B cell (primary cell): ENCODE measurements around the gene ZNF780A. TPM values are rescaled to one million over a fixed set of nuclear protein-coding genes. Genes with fewer than 3 reads are reported as not detected.

Experiments
- ATAC-seq: fragments of 200-7000 bp; cut with Tn5 transposase; one replicate; pipeline ENCODE4 v1.10.0; 2021; ENCODE audit warnings: low read depth, mild to moderate bottlenecking, moderate number of reproducible peaks, moderate library complexity
- CTCF ChIA-PET: fragments of 350-600 bp; sonication (Branson Sonifier 250); formaldehyde crosslinking; loops from one replicate; lab custom pipeline; 2021; ENCODE audit warnings: antibody characterized with exemption, inconsistent platforms; lab: Charles Lee
- POLR2A ChIA-PET: fragments of 350-600 bp; sonication (Branson Sonifier 250); formaldehyde crosslinking; loops from one replicate; lab custom pipeline; 2021; ENCODE audit warnings: antibody characterized with exemption; lab: Charles Lee
- DNase-seq: peaks from one replicate; pipeline ENCODE4 v3.0.0; 2013
- H2AFZ ChIP-seq: 2 replicates; pipeline ENCODE4 v1.6.1; 2012; ENCODE audit warnings: mild to moderate bottlenecking, low read depth, low read length; ENCODE audit not compliant: insufficient read depth, poor library complexity, severe bottlenecking
- H3K27ac ChIP-seq, 2 donors: 1 replicate in 1 of 2; 2 replicates in 1 of 2; pipeline ENCODE4 v1.5.1; 2012 to 2013; ENCODE audit warnings: low read length in 2 of 2, mild to moderate bottlenecking in 2 of 2, moderate library complexity in 1 of 2
- H3K27me3 ChIP-seq, 4 experiments: fragments of 200-600 bp in 1 of 4; sonication (generic) in 1 of 4; replicated peaks in 1 of 4; 1 replicate in 2 of 4; 2 replicates in 2 of 4; pipeline versions ENCODE4 v1.6.1 to v1.7.0; 2013 to 2016; ENCODE audit warnings: low read length in 3 of 4, mild to moderate bottlenecking in 2 of 4, mixed read lengths in 1 of 4, moderate library complexity in 1 of 4; ENCODE audit not compliant: insufficient read depth in 4 of 4, control insufficient read depth in 3 of 4; ENCODE audit errors: control extremely low read depth in 1 of 4
- H3K36me3 ChIP-seq, 2 experiments: replicated peaks in 1 of 2; 1 replicate in 1 of 2; 2 replicates in 1 of 2; pipeline versions ENCODE4 v1.6.1 to v1.7.1; 2013; ENCODE audit warnings: low read length in 1 of 2; ENCODE audit not compliant: insufficient read depth in 2 of 2, control insufficient read depth in 1 of 2; ENCODE audit errors: control extremely low read depth in 1 of 2, extremely low read depth in 1 of 2
- H3K4me1 ChIP-seq, 2 donors: fragments of 200-600 bp in 1 of 2; sonication (generic) in 1 of 2; 1 replicate in 1 of 2; 2 replicates in 1 of 2; pipeline versions ENCODE4 v1.5.1 to v1.6.1; 2013 to 2017; ENCODE audit warnings: low read length in 2 of 2; ENCODE audit not compliant: control insufficient read depth in 2 of 2, insufficient read depth in 2 of 2
- H3K4me2 ChIP-seq: replicated peaks from 2 replicates; pipeline ENCODE3; 2012; ENCODE audit warnings: mild to moderate bottlenecking, low read depth, low read length; ENCODE audit not compliant: poor library complexity, severe bottlenecking
- H3K4me3 ChIP-seq, 5 experiments: fragments of 200-600 bp in 1 of 5; sonication (generic) in 1 of 5; 1 replicate in 3 of 5; 2 replicates in 2 of 5; pipeline versions ENCODE4 v1.5.1 to v1.7.0; 2011 to 2016; ENCODE audit warnings: low read length in 4 of 5, mild to moderate bottlenecking in 4 of 5, low read depth in 2 of 5, control low read depth in 1 of 5, moderate library complexity in 1 of 5; ENCODE audit not compliant: insufficient read depth in 1 of 5; ENCODE audit errors: control extremely low read depth in 1 of 5, extremely low read depth in 1 of 5
- H3K79me2 ChIP-seq: fragments of 200-600 bp; sonication (generic); one replicate; pipeline ENCODE4 v1.6.0; 2016; ENCODE audit warnings: low read length; ENCODE audit not compliant: control insufficient read depth, insufficient read depth
- H3K9ac ChIP-seq: fragments of 200-600 bp; sonication (generic); 2 replicates; pipeline ENCODE4 v1.6.1; 2017; ENCODE audit warnings: mild to moderate bottlenecking, low read length, moderate library complexity
- H3K9me3 ChIP-seq, 3 donors: one replicate each; pipeline versions ENCODE4 v1.6.1 to v1.7.1; 2013; ENCODE audit warnings: low read length in 2 of 3; ENCODE audit not compliant: control insufficient read depth in 2 of 3, insufficient read depth in 1 of 3; ENCODE audit errors: control extremely low read depth in 1 of 3
- H4K20me1 ChIP-seq: 2 replicates; pipeline ENCODE4 v1.6.0; 2012; ENCODE audit warnings: mild to moderate bottlenecking, low read length; ENCODE audit not compliant: insufficient read depth, control insufficient read depth, poor library complexity, severe bottlenecking
- H3K27ac Mint-ChIP-seq: one replicate; pipeline ENCODE4 v1.8.0; 2021; ENCODE audit warnings: mixed read lengths
- H3K27me3 Mint-ChIP-seq: one replicate; pipeline ENCODE4 v1.8.0; 2021; ENCODE audit warnings: mixed read lengths
- H3K4me1 Mint-ChIP-seq: one replicate; pipeline ENCODE4 v1.8.0; 2021; ENCODE audit warnings: mixed read lengths
- H3K4me3 Mint-ChIP-seq: one replicate; pipeline ENCODE4 v1.8.0; 2021; ENCODE audit warnings: mixed read lengths
- H3K9me3 Mint-ChIP-seq: one replicate; pipeline ENCODE4 v1.8.0; 2022; ENCODE audit warnings: mixed read lengths; ENCODE audit not compliant: insufficient read depth
- CTCF ChIP-seq: fragments of 200-600 bp; IDR thresholded peaks from one replicate; pipeline ENCODE4 v1.8.0; 2022; ENCODE audit warnings: antibody characterized with exemption, mild to moderate bottlenecking
- EZH2 ChIP-seq: IDR thresholded peaks from 2 replicates; pipeline ENCODE4 v1.6.1; 2012; ENCODE audit warnings: borderline replicate concordance, low read depth, mild to moderate bottlenecking, moderate library complexity, low read length; ENCODE audit not compliant: insufficient read depth, poor library complexity, severe bottlenecking
- WGBS: methylation state at CpG from one replicate; pipeline ENCODE4 v1.1.5; 2013; ENCODE audit warnings: missing lambda C conversion rate; ENCODE audit not compliant: insufficient coverage; 5-methylcytosine and 5-hydroxymethylcytosine counted together
- intact Hi-C: fragments of 100-400 bp; cut with micrococcal nuclease; formaldehyde crosslinking; loops from one replicate; pipeline ENCODE4 v1.10.0; 2022
- polyA plus RNA-seq: library from polyadenylated mRNA; depleted of rRNA; stranded (reverse); fragments of >200 nt; gene quantifications from 2 replicates; pipeline ENCODE4 v1.2.3, GENCODE V29; 2012
- total RNA-seq, 2 donors: library from RNA; stranded (reverse); fragments of 120-200 nt in 1 of 2; gene quantifications; 1 replicate in 1 of 2; 2 replicates in 1 of 2; pipeline versions ENCODE4 v1.2.3 to v1.2.4, GENCODE V29; 2013 to 2022

The ZNF780A gene
- total and polyA plus RNA-seq, 2 donors (not counting 1 experiment from before 2014, with no cell fraction given): 9.2 to 32.8 TPM

GRCh38 chr19:40110570-40110969, 19.8 kb upstream of the ZNF780A start:
- no peaks in the 10 kb centered on the region for H3K9me3 Mint-ChIP-seq
- H4K20me1 ChIP-seq: no peaks in the 10 kb centered on the region
- H3K9ac ChIP-seq: no peak overlapping the region
- no peak overlapping the region for H3K4me3 ChIP-seq
- H3K4me1 Mint-ChIP-seq: no peaks in the 10 kb centered on the region
- no peaks in the 10 kb centered on the region for H3K36me3 ChIP-seq
- intact Hi-C loops: no loop called here
- H3K27ac Mint-ChIP-seq: no peak overlapping the region
- H3K4me1 ChIP-seq: no peaks in the 10 kb centered on the region
- H3K27ac ChIP-seq: no peak overlapping the region
- H3K79me2 ChIP-seq: no peaks in the 10 kb centered on the region
- no peak overlapping the region for H3K4me2 ChIP-seq
- TF ChIP-seq CTCF (no peak), EZH2 (no peak)
- H2AFZ ChIP-seq: no peak overlapping the region
- peaks cover 4% of the 10 kb centered on the region for H3K27me3 Mint-ChIP-seq
- 86% methylated on average over 2 of the region's 2 CpGs for WGBS
- H3K27me3 ChIP-seq: no peaks in the 10 kb centered on the region
- no peak overlapping the region for H3K4me3 Mint-ChIP-seq
- ATAC-seq: no peak
- POLR2A ChIA-PET: no interaction called here
- DNase-seq: no peak
- H3K9me3 ChIP-seq: peaks cover 0 to 8% (median 0%) of the 10 kb centered on the region in 3 donors
- CTCF ChIA-PET: no interaction called here

- H2AFZ ChIP-seq: no peak overlapping the region
- H3K9me3 ChIP-seq: no peaks in the 10 kb centered on the region
- no peaks in the 10 kb centered on the region for H3K4me1 Mint-ChIP-seq
- no peaks in the 10 kb centered on the region for H3K79me2 ChIP-seq
- no peaks in the 10 kb centered on the region for H3K4me1 ChIP-seq
- no peaks in the 10 kb centered on the region for H3K36me3 ChIP-seq
- ATAC-seq (no peak), DNase-seq (no peak)
- no peak overlapping the region for H3K27ac Mint-ChIP-seq
- no peak overlapping the region for H3K4me3 ChIP-seq
- intact Hi-C loops: no loop called here
- no peaks in the 10 kb centered on the region for H3K27me3 ChIP-seq
- H3K27ac ChIP-seq: no peak overlapping the region
- no peak overlapping the region for H3K4me3 Mint-ChIP-seq
- H4K20me1 ChIP-seq: no peaks in the 10 kb centered on the region
- no peak for TF ChIP-seq EZH2
- TF ChIP-seq CTCF: no peak
- H3K27me3 Mint-ChIP-seq: no peaks in the 10 kb centered on the region
- ChIA-PET CTCF (no interaction called here), POLR2A (no interaction called here)
- no CpG with 5 or more reads among the region's 1 CpG for WGBS
- no peak overlapping the region for H3K9ac ChIP-seq
- no peak overlapping the region for H3K4me2 ChIP-seq
- no peaks in the 10 kb centered on the region for H3K9me3 Mint-ChIP-seq
These were observed 14.0 kb upstream of the ZNF780A start for GRCh38 chr19:40104754-40105153.
